Measurements from ENCODE around the gene ITK. TPM values are rescaled to one million over a fixed set of nuclear protein-coding genes. Genes with fewer than 3 reads are reported as not detected.

Gene ITK
- total RNA-seq, 1 experiment from 2014 or later, result not detected

Other genes with a start within 250 kb of the ITK start
- not detected in 2 replicates for gene TIMD4, start 217.6 kb upstream of the ITK start, total RNA-seq (2014; rRNA removed; shearing (Covaris generic))
- gene HAVCR1, start 121.7 kb upstream of the ITK start, total RNA-seq (2014; rRNA removed; shearing (Covaris generic)), result not detected in 2 replicates
- not detected in 2 replicates for gene HAVCR2, start 71.8 kb upstream of the ITK start, total RNA-seq (2014; rRNA removed; shearing (Covaris generic))
- gene MED7, start 38.0 kb upstream of the ITK start, total RNA-seq (2014; rRNA removed; shearing (Covaris generic)), result 3.6 and 4.5 TPM in 2 replicates
- gene GARIN3, start 14.6 kb upstream of the ITK start, total RNA-seq (2014; rRNA removed; shearing (Covaris generic)), result not detected in 2 replicates
- 14.8 and 14.9 TPM in 2 replicates for gene CYFIP2, start 85.3 kb downstream of the ITK start, total RNA-seq (2014; rRNA removed; shearing (Covaris generic))

Data from HT-29 (cell line).